GM18499 (cell line): Measurements from ENCODE around the gene CDH24.

Experiments
- ATAC-seq: cut with Tn5 transposase; IDR thresholded peaks from one replicate; pipeline ENCODE4 v1.9.1; 2021; ENCODE audit warnings: moderate number of reproducible peaks; ENCODE audit not compliant: insufficient read depth, unreplicated experiment

Gene CDH24

GRCh38 chr14:23047751-23048693 lies 9.3 kb downstream of the CDH24 start:
- no peak for ATAC-seq

GRCh38 chr14:23047034-23047634 lies 10.2 kb downstream of the CDH24 start:
- ATAC-seq: no peak

DNA sequence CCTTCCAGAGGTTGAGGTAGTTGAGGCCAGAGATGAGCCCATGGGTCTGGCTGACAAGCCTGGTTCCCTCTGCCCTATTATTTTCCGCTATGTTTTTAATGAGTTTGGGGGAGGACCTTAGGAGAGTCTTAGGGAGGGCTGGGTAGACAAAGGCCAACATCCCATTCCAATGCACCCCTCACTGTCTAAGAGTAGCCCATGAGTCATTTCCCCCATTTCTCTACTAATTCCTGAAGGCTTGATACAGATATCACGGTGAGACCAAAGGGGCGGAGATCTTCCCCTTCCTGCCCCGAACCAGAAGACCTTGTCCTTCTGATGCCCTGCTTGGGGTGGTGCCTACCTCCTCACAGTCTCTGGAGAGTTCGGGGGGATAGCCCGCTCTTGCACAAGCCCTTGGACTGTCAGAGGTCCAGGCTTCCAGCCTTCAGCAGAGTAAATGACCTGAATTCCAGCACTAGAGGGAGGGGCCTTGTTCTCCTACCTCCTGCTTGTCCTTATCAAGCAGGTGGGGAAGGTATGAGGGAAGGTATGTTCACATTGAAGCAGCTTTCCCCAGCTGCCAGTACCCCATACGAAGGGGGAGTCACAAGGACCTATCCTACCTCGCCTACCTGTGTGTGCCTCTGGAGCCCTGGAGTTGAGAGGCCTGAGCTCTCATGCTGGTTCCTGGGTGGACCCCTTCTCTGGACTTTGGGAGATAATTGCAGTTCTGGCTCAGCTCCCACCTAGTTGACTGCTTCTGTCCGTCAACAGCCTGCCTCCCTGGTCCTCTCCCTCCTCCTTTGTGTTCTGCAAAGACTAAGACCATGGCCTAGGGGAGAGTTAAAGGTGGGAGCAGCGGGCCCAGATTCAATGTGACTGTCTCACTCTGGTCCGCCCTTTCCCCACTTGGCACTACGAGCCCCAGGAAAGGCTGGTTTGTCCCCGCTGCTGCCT lies 11.6 kb downstream of the CDH24 start:
- ATAC-seq: no peak

DNA sequence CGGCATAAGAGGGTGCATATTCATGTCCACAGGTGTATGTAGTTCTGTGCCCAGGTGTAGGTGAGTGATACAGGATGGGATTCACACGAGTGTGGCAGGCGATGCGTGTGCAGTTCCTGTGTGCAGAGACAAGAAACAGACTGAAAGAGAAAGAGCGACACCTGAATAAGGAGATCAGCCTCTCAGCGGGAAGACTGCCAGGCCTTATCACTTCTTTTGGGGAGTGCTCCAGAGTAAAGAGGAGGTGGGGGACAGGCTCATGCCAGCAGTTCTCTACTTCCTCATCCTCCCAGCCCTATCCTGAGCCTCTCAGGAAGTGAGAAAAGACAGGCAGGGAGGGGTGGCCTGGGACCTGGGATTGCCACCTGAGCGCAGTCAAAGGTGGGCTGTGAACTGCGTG lies 12.5 kb downstream of the CDH24 start:
- ATAC-seq: no peak

GRCh38 chr14:23043754-23044153 lies 13.6 kb downstream of the CDH24 start:
- no peak for ATAC-seq

GRCh38 chr14:23043145-23043544 lies 14.2 kb downstream of the CDH24 start:
- no peak for ATAC-seq

DNA sequence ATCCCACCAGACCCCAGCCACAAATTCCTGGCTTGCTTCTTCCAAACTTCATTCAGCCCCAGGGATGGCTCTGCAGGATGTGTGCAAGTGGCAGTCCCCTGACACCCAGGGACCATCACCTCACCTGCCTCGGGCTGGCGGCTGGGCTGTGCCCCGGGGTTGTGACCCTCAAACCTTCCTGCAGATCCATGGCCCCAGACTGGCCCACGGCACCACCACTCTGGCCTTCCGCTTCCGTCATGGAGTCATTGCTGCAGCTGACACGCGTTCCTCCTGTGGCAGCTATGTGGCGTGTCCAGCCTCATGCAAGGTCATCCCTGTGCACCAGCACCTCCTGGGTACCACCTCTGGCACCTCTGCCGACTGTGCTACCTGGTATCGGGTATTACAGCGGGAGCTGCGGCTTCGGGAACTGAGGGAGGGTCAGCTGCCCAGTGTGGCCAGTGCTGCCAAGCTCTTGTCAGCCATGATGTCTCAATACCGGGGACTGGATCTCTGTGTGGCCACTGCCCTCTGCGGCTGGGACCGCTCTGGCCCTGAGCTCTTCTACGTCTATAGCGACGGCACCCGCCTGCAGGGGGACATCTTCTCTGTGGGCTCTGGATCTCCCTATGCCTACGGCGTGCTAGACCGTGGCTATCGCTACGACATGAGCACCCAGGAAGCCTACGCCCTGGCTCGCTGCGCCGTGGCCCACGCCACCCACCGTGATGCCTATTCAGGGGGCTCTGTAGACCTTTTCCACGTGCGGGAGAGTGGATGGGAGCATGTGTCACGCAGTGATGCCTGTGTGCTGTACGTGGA lies 15.0 kb downstream of the CDH24 start, which contains the start of gene PSMB11:
TSS of gene PSMB11 (plus strand) at position 51 of the 804 bp plus-strand sequence. CDS start at position 65, 14 bp downstream.
- no peak for ATAC-seq

- no peak for ATAC-seq
Observed at GRCh38 chr14:23041729-23042128, 15.6 kb downstream of the CDH24 start.

GRCh38 chr14:23040100-23040499 lies 17.2 kb downstream of the CDH24 start:
- no peak for ATAC-seq

DNA sequence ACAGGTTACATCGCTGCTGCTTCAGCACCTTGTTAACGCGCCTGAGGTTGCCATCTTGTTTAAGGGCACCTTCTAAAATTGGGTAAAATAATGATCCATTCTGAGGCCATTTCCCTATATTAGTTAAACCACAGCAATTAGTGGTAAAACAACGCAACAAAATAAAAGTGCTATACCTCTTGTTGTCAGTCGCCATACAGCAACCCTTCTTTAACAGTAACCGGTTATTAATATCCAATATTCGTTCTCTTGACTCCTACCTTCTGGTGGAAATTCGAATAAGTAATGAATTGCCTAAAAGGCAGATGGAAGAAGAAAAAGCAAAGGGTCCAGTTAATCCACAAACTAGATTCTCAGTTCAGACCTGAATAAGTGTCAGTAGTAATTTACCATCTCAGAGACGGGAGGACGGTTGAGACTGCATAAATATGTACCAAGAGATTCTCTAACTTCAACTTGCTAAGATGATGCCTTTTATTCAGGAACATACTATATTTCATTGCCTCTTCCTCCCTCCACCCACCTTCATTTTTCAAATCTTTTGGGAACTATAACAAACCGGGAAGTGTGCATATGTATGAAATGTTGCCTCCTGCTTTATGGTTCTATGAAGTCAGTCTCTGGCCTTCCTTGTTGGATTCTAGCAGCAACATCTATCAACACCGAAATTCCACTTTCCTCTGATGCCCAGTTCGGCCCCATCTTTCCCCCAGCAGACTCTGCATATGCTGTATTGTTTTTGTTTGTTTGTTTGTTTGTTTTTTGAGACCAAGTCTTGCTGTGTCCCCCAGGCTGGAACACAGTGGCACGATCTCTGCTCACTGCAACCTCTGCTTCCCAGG lies 21.8 kb downstream of the CDH24 start:
- ATAC-seq: no peak

DNA sequence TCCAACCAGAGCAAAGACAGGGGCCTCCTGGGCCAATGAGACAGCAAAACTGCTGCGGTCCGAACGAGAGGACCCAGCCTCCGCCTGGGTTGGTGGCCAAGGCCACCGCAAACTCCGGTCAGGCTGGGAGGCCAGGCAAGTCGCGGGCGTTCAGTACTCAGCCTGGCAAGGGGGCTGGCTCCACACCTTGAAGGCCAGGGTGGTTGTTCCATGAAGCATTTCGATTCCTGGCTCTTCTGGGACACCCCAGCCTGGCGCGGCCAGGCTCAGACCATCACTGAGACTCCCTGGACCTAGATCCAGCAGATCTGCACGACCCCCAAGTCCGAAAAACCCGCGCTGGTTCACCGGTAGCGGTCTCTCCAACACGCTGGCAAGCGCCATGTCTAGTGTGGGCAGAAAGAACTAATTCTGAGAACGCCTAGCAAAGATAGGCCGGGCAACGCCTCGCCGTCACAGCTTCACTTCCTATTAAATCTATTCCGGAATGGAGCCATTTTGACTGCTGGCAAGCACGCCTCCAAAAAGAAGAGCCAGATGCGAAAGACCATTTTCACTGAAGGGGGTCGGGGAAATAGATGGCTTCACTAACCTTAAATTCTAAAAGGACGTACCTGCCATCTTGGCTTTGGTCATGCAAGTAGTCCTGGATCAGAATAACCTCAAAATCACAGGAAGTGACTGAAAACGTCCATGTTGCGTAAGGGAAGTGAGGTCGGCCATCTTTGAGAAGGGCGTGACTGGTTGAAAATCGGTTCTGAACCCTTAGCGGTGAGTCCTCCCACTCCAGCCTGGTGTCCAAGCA lies 22.6 kb downstream of the CDH24 start, which contains the start of gene PSMB5:
TSS of gene PSMB5 (minus strand) at position 403 of the 805 bp plus-strand sequence. CDS start at position 384, 19 bp downstream.
- peak; percentile 84 for ATAC-seq

GRCh38 chr14:23033801-23034497 lies 23.4 kb downstream of the CDH24 start:
- no peak for ATAC-seq

GRCh38 chr14:23033251-23033727 lies 24.0 kb downstream of the CDH24 start:
- no peak for ATAC-seq

- ATAC-seq: no peak
Observed at GRCh38 chr14:23030936-23031335, 26.4 kb downstream of the CDH24 start.

DNA sequence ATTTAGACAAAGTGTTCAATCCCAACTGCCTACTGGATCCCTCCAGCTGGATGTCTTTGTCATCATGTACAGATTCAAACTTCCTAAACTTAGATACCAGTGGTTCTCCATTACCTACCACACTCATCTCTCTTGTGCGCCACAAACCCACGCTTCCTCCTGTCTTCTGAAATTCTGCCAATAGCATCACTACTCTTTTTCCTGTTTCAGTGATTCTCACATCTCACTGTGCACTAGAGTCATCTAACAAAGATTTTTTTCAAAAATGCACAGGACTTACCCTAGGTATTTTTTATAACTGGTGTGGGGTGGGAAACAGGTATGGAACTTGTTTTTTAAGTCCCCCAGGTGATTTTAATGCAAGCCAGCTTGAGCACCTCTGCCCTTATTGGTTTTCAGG lies 28.5 kb downstream of the CDH24 start:
- ATAC-seq: no peak

DNA sequence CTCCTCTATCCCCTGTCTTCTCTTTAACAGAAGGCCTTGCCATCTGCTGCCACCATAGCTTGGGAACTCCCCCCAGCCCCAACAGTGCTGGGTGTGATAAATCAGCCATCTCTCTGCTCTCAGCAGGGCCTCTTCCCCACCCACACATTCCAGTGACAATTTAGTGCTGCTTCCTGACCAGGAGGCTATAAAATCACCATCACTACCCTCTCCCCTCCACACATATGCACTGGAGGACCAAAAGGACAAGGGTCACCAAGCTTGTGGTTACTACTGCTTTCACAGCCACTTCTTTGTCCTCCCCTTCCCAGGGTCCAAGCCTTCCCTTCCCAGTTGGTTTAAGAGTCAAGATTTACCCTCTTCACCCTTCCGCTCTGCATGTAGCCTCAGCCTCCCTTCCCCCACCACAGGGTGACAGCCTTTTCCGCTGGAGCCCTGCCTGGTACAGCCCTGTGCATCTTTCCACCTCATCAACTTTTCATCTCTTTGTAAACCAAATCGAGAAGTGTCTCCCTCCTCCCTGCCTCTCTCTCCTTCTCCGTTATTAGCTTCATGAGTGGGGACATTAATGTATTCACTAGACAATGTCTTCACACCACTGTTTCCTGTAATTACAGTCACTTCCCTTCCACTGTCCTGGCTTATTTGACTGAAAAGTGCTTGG lies 32.0 kb downstream of the CDH24 start:
- no peak for ATAC-seq
